Measurements from ENCODE around the gene USP24.

- TF ChIP-seq CTCF (IDR thresholded peaks at IDR 0.05; ENCODE audit: low read depth, low read length, poor library complexity, severe bottlenecking) = no peak
- no peak for TF ChIP-seq EZH2phosphoT487 (IDR thresholded peaks at IDR 0.05; ENCODE audit: borderline replicate concordance, low read length)
Measured at GRCh38 chr1:55067022-55067778, 148.0 kb downstream of the USP24 start.

Data from DOHH2 (cell line).